Neural crest cell (in vitro differentiated cells): ENCODE measurements around the gene ADGRE3. TPM values are rescaled to one million over a fixed set of nuclear protein-coding genes. Genes with fewer than 3 reads are reported as not detected.

ENCODE experiments used
- DNase-seq: peaks from one replicate; pipeline ENCODE4 v3.0.0; 2021; ENCODE audit warnings: low read depth, mixed read lengths, low spot score
- H3K27ac Mint-ChIP-seq: one replicate; pipeline ENCODE4 v1.8.0; 2021; ENCODE audit warnings: mild to moderate bottlenecking, mixed read lengths; ENCODE audit not compliant: unreplicated experiment
- H3K27me3 Mint-ChIP-seq: 2 replicates; pipeline ENCODE4 v1.8.0; 2021; ENCODE audit warnings: low read depth, mild to moderate bottlenecking, mixed read lengths
- H3K36me3 Mint-ChIP-seq: 2 replicates; pipeline ENCODE4 v1.8.0; 2021; ENCODE audit warnings: low read depth, mild to moderate bottlenecking, mixed read lengths
- H3K4me1 Mint-ChIP-seq: 2 replicates; pipeline ENCODE4 v1.8.0; 2021; ENCODE audit warnings: mixed read lengths
- H3K4me3 Mint-ChIP-seq: one replicate; pipeline ENCODE4 v1.8.0; 2021; ENCODE audit warnings: mild to moderate bottlenecking, mixed read lengths
- H3K9me3 Mint-ChIP-seq: 2 replicates; pipeline ENCODE4 v1.8.0; 2021; ENCODE audit warnings: mixed read lengths
- total RNA-seq: library from RNA; stranded (reverse); gene quantifications from 2 replicates; pipeline ENCODE4 v1.2.1, GENCODE V29; 2021
- TF ChIP-seq, protein P1 (sequence below): fragments of 200-600 bp; sonication (generic); conservative IDR thresholded peaks from 2 replicates; pipeline ENCODE4 v1.5.0; 2021; ENCODE audit warnings: antibody characterized with exemption, mild to moderate bottlenecking

ADGRE3 gene
- total RNA-seq, 1 donor from 2014 or later: not detected

DNA sequence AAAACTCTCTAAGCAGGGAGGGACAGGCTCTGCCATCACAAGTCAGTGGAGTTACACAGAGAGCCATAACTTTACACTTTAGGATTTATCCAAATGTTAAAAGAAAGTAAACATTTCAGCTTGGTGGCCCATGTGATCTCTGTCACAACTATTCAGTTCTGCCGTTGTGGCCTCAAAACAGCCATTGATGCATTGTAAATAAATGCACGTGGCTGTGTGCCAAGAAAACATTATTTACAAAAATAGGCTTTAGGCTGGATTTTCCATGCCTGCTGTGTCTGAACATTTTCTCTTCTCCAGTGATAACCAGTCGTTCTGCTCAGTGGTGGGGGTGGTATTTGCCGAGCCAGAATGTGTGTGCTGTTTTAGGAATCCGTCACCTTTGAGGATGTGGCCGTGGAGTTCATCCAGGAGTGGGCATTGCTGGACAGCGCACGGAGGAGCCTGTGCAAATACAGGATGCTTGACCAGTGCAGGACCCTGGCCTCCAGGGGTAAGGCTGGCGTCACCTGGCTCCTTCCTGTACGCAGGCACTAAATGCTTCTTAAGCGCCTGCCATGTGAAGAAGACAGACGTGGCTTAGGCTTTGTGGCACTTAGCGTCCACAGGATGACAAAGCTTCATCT, 20.1 kb upstream of the ADGRE3 start:
- Mint-ChIP-seq H3K9me3 (no peaks in the 10 kb centered on the region), H3K27ac (no peak overlapping the region), H3K27me3 (no peaks in the 10 kb centered on the region), H3K4me1 (peaks cover 11% of the 10 kb centered on the region), H3K4me3 (no peak overlapping the region), H3K36me3 (peaks cover 14% of the 10 kb centered on the region)
- TF ChIP-seq, protein P1, sequence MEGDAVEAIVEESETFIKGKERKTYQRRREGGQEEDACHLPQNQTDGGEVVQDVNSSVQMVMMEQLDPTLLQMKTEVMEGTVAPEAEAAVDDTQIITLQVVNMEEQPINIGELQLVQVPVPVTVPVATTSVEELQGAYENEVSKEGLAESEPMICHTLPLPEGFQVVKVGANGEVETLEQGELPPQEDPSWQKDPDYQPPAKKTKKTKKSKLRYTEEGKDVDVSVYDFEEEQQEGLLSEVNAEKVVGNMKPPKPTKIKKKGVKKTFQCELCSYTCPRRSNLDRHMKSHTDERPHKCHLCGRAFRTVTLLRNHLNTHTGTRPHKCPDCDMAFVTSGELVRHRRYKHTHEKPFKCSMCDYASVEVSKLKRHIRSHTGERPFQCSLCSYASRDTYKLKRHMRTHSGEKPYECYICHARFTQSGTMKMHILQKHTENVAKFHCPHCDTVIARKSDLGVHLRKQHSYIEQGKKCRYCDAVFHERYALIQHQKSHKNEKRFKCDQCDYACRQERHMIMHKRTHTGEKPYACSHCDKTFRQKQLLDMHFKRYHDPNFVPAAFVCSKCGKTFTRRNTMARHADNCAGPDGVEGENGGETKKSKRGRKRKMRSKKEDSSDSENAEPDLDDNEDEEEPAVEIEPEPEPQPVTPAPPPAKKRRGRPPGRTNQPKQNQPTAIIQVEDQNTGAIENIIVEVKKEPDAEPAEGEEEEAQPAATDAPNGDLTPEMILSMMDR: no peak
- DNase-seq: no peak

DNA sequence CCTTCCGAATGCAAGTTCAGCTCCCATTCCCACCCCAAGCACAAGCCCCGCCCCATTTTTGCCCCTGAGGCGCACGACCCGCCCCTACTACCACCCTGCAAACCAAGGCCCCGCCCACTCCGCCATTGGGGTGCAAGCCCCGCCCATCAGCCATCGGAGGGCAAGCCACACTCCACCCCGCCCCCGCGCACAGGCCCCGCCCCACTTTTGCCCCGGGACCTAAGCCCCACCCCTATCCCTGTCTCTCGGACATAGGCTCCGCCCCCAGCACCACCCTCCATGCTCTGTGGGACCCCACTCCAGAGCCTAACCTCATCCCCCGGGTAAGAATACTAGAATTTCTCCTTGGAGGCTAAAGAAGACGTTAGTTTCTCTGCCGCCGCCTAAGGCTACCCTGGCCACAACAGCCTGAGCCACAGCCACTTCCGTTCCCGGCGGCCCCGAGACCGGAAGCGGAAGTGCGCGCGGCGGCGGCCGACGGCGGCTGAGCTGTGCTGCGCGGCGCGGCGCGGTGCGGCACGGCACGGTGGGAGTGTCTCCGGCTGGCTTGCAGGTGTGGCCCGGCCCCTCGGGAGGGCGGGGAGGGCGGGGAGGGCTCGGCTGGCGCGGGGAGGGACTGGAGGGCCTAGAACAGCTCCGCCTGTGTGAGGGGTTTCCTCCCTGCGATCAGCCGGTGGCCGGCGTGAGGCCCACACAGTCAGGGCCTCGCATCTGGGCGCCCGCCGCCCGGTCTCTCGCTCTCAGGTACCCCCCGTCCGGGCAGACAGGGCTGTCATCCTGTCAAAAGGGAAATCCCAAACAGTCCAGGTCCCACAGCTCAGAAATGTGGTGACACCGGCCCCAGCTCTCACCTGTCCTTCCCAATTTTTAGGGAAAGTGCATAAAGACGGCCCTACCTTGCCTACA, 15.2 kb upstream of the ADGRE3 start, which contains the start of gene ZNF333:
ZNF333 (plus strand) TSS at position 451 of the 906 bp plus-strand sequence. CDS start 3,444 bp downstream, outside the sequence.
- Mint-ChIP-seq H3K9me3 (no peaks in the 10 kb centered on the region), H3K27ac (peak within 1 kb of the TSS; percentile 98), H3K4me3 (peak within 1 kb of the TSS; percentile 98), H3K36me3 (no peaks in the 10 kb centered on the region), H3K27me3 (peaks cover 27% of the 10 kb centered on the region), H3K4me1 (peaks cover 11% of the 10 kb centered on the region)
- TF ChIP-seq, protein P1: no peak
- peak; percentile 98 for DNase-seq

DNA sequence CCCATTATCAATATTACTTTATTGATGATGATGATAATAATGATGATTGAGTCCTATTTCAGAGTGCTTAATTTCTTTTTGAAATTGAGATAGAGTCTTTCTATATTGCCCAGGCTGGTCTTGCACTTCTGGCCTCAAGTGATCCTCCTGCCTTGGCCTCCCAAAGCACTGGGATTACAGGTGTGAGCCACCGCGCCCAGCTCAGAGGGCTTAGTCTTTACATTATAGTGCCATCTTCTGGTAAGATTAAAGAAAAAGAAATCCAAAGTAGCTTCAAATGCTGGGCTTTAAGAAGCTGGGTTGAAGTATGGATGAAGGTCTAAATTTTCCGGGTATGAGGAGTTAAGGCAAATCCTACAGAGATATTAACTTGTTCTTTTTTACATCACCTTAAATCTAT, 11.8 kb upstream of the ADGRE3 start:
- Mint-ChIP-seq H3K27me3 (peaks cover 53% of the 10 kb centered on the region), H3K9me3 (no peaks in the 10 kb centered on the region), H3K4me1 (peaks cover 11% of the 10 kb centered on the region), H3K27ac (no peak overlapping the region), H3K36me3 (no peaks in the 10 kb centered on the region), H3K4me3 (peak overlapping the region; percentile 4)
- no peak for DNase-seq
- TF ChIP-seq, protein P1: peak; percentile 47

DNA sequence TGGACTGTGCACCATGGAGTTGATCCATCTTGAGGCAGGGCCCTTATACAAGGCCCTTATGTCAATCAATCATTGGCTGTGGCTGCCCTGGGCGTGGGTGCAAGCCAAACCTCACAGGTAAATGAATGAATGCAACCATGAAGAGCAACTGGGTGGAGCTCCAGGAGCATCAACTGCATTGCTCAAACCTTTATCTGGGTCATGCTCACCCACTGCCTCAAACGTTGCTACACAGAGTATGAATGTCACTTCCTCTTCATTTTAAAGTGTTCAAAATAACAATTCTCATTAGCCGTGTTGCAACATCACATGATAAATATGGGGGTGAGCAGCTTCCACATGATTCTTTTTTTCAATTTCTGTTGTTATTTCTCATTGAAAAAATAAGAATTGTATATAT, 8.8 kb upstream of the ADGRE3 start:
- H3K9me3 Mint-ChIP-seq: no peaks in the 10 kb centered on the region
- peaks cover 57% of the 10 kb centered on the region for H3K27me3 Mint-ChIP-seq
- H3K27ac Mint-ChIP-seq: no peak overlapping the region
- TF ChIP-seq, protein P1: no peak
- no peak overlapping the region for H3K4me3 Mint-ChIP-seq
- H3K36me3 Mint-ChIP-seq: no peaks in the 10 kb centered on the region
- DNase-seq: no peak
- no peaks in the 10 kb centered on the region for H3K4me1 Mint-ChIP-seq

DNA sequence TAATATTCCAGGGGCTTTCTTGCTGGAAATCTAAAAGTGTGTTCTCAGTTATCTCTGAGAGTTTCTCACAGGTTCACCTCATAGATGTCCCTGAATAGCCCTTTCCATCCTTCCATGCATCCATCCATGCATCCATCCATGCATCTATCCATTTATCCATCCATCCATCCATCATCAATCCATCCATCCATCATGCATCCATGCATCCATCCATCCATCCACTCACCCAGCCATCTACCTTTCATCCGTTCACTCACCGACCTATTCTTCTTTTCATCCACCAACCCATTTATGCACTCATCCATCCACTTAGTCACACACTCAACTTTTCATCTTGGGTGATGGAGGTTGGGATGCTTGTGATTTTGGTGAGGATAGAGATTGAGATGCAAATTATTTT, 7.4 kb upstream of the ADGRE3 start:
- Mint-ChIP-seq H3K27me3 (peaks cover 52% of the 10 kb centered on the region), H3K9me3 (no peaks in the 10 kb centered on the region), H3K36me3 (no peaks in the 10 kb centered on the region), H3K4me1 (no peaks in the 10 kb centered on the region), H3K4me3 (no peak overlapping the region), H3K27ac (no peak overlapping the region)
- no peak for DNase-seq
- TF ChIP-seq, protein P1: no peak
